SK-N-SH (cell line): Measurements from ENCODE around the gene NTN5. TPM values are rescaled to one million over a fixed set of nuclear protein-coding genes. Genes with fewer than 3 reads are reported as not detected.

ENCODE experiments used
- CTCF ChIA-PET: fragments of 300-600, 350-600 bp; formaldehyde crosslinking; extraction: SDS; loops from one replicate; lab custom pipeline; 2021; lab: Yijun Ruan, JAX
- POLR2A ChIA-PET: fragments of 350-600 bp; sonication (Branson Sonifier 250); formaldehyde crosslinking; extraction: SDS; loops from one replicate; lab custom pipeline; 2020; ENCODE audit warnings: antibody characterized with exemption, inconsistent platforms; lab: Yijun Ruan, JAX
- DNase-seq: peaks from one replicate; pipeline ENCODE4 v3.0.0; 2012
- H2AFZ ChIP-seq: fragments of 200-600 bp; sonication (generic); 2 replicates; pipeline ENCODE4 v1.8.1; 2016; ENCODE audit warnings: antibody characterized with exemption, mild to moderate bottlenecking, low read depth
- H3F3A ChIP-seq: fragments of 200-600 bp; sonication (generic); replicated peaks from 2 replicates; pipeline ENCODE3; 2016; ENCODE audit warnings: antibody characterized with exemption, mild to moderate bottlenecking; ENCODE audit not compliant: insufficient read depth
- H3K27ac ChIP-seq, 2 experiments: fragments of 200-500 bp in 1 of 2; fragments of 200-600 bp in 1 of 2; sonication (Bioruptor generic) in 1 of 2; sonication (generic), shearing (Covaris generic) in 1 of 2; 2 replicates each; pipeline versions ENCODE4 v1.5.1 to v1.6.1; 2014 to 2016; ENCODE audit warnings: low read depth in 2 of 2, inconsistent platforms in 1 of 2, low read length in 1 of 2, mild to moderate bottlenecking in 1 of 2, mixed read lengths in 1 of 2
- H3K27me3 ChIP-seq: fragments of 200-600 bp; sonication (generic), shearing (Covaris generic); 2 replicates; pipeline ENCODE4 v1.6.1; 2016; ENCODE audit warnings: mixed run types; ENCODE audit not compliant: insufficient read depth
- H3K36me3 ChIP-seq, 2 experiments: fragments of 200-500 bp in 1 of 2; fragments of 200-600 bp in 1 of 2; sonication (Bioruptor generic) in 1 of 2; sonication (generic) in 1 of 2; replicated peaks in 1 of 2; 2 replicates each; pipeline versions ENCODE3 to v1.5.1; 2014 to 2016; ENCODE audit warnings: low read length in 1 of 2, mild to moderate bottlenecking in 1 of 2; ENCODE audit not compliant: insufficient read depth in 2 of 2, control insufficient read depth in 1 of 2
- H3K4me1 ChIP-seq, 2 experiments: fragments of 200-500 bp in 1 of 2; fragments of 200-600 bp in 1 of 2; sonication (Bioruptor generic) in 1 of 2; sonication (generic), shearing (Covaris generic) in 1 of 2; 2 replicates each; pipeline versions ENCODE4 v1.5.1 to v1.6.1; 2014 to 2016; ENCODE audit warnings: low read depth in 1 of 2, low read length in 1 of 2, mixed run types in 1 of 2; ENCODE audit not compliant: insufficient read depth in 2 of 2, control insufficient read depth in 1 of 2
- H3K4me2 ChIP-seq: fragments of 200-600 bp; sonication (generic), shearing (Covaris generic); 2 replicates; pipeline ENCODE4 v1.6.1; 2017; ENCODE audit warnings: mixed run types
- H3K4me3 ChIP-seq, 2 experiments: fragments of 200-500 bp in 1 of 2; fragments of 200-600 bp in 1 of 2; sonication (Bioruptor generic) in 1 of 2; sonication (generic), shearing (Covaris generic) in 1 of 2; 2 replicates each; pipeline versions ENCODE4 v1.5.1 to v1.8.1; 2014 to 2016; ENCODE audit warnings: low read depth in 2 of 2, inconsistent platforms in 1 of 2, low read length in 1 of 2, mild to moderate bottlenecking in 1 of 2, mixed read lengths in 1 of 2, moderate library complexity in 1 of 2
- H3K79me2 ChIP-seq: fragments of 200-600 bp; sonication (generic); 2 replicates; pipeline ENCODE4 v1.8.1; 2017; ENCODE audit warnings: mild to moderate bottlenecking; ENCODE audit not compliant: insufficient read depth
- H3K9ac ChIP-seq: fragments of 200-600 bp; sonication (generic); 2 replicates; pipeline ENCODE4 v1.6.1; 2017; ENCODE audit warnings: mixed run types
- H3K9me2 ChIP-seq: fragments of 200-600 bp; sonication (generic); 2 replicates; pipeline ENCODE4 v1.6.1; 2017; ENCODE audit warnings: mixed run types
- H3K9me3 ChIP-seq: fragments of 200-600 bp; sonication (generic); 2 replicates; pipeline ENCODE4 v1.6.1; 2017; ENCODE audit warnings: mixed run types, mild to moderate bottlenecking, moderate library complexity
- H4K20me1 ChIP-seq: fragments of 200-600 bp; sonication (generic); 2 replicates; pipeline ENCODE4 v1.6.1; 2017; ENCODE audit warnings: mild to moderate bottlenecking, mixed run types; ENCODE audit not compliant: insufficient read depth
- CHD2 ChIP-seq: fragments of 150-350 bp; IDR thresholded peaks from 2 replicates; pipeline ENCODE4 v1.6.1; 2018; ENCODE audit warnings: low read length; ENCODE audit not compliant: partially characterized antibody
- ELF1 ChIP-seq: IDR thresholded peaks from 2 replicates; pipeline ENCODE4 v1.4.0; 2012
- EP300 ChIP-seq, 2 experiments: IDR thresholded peaks; 2 replicates each; pipeline versions ENCODE4 v1.4.0 to v1.6.1; 2012; ENCODE audit warnings: borderline replicate concordance in 1 of 2, low read depth in 1 of 2, low read length in 1 of 2
- FOXJ3 ChIP-seq: sonication (generic); formaldehyde crosslinking; IDR thresholded peaks from 2 replicates; pipeline ENCODE4 v1.5.1; 2020; ENCODE audit warnings: mild to moderate bottlenecking, missing genetic modification reagents
- JUND ChIP-seq: IDR thresholded peaks from 2 replicates; pipeline ENCODE4 v1.4.0; 2012
- PBX3 ChIP-seq: IDR thresholded peaks from 2 replicates; pipeline ENCODE4; 2012
- RAD21 ChIP-seq: IDR thresholded peaks from 2 replicates; pipeline ENCODE4 v1.6.1; 2012; ENCODE audit warnings: mild to moderate bottlenecking, low read length
- RCOR1 ChIP-seq: fragments of 150-350 bp; IDR thresholded peaks from 2 replicates; pipeline ENCODE4 v1.6.1; 2017; ENCODE audit warnings: antibody characterized with exemption, low read length
- SIN3A ChIP-seq: IDR thresholded peaks from 2 replicates; pipeline ENCODE4 v1.6.1; 2012; ENCODE audit warnings: low read depth, mild to moderate bottlenecking, low read length, moderate library complexity, borderline replicate concordance
- TEAD4 ChIP-seq: IDR thresholded peaks from 2 replicates; pipeline ENCODE4 v1.4.0; 2012; ENCODE audit warnings: mild to moderate bottlenecking, borderline replicate concordance; ENCODE audit not compliant: insufficient read depth
- WGBS: methylation state at CpG from one replicate; pipeline ENCODE4 v1.1.6; 2017; ENCODE audit warnings: low lambda C conversion rate; 5-methylcytosine and 5-hydroxymethylcytosine counted together
- polyA plus RNA-seq, 3 experiments: library from polyadenylated mRNA; depleted of rRNA; stranded (reverse); fragments of >200 nt; gene quantifications; 2 replicates each; pipeline ENCODE4 v1.2.3, GENCODE V29; 2012
- TF ChIP-seq, protein P1 (sequence below): IDR thresholded peaks from 2 replicates; pipeline ENCODE4 v1.4.0; 2012; ENCODE audit warnings: low read depth
- TF ChIP-seq, protein P2 (sequence below): fragments of 150-350 bp; IDR thresholded peaks from 2 replicates; pipeline ENCODE4 v1.6.1; 2016; ENCODE audit warnings: mild to moderate bottlenecking, low read depth, low read length
- TF ChIP-seq, protein P3 (sequence below): IDR thresholded peaks from 2 replicates; pipeline ENCODE4 v1.6.1; 2012; ENCODE audit warnings: mild to moderate bottlenecking, low read depth, low read length, moderate library complexity
- TF ChIP-seq, protein P4 (sequence below): fragments of 150-350 bp; IDR thresholded peaks from 2 replicates; pipeline ENCODE4 v1.6.1; 2017; ENCODE audit warnings: antibody characterized with exemption, low read length, low read depth, borderline replicate concordance

NTN5 gene
- polyA plus RNA-seq, 1 of the 3 experiments (the other 2 are of a cell fraction): 0.74 TPM

DNA sequence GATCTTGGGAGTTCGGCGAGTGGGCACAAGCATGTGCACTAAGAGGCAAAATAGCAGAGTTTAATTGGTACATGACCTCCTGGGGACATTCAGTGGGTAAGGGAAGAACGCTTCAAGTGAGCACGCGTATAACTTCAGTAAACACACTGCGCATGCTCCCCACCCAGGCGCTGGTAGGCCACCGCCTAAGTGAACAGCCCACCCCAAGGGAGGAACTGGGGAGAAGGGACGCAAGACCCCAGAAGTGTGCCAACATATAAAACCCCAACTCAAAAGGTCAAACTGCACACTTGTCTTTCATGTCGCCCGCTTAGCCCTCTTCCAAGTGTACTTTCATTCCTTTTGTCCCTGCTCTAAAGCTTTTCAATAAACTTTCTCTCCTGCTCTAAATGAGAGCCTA is 10.5 kb upstream of the NTN5 start:
- Histone ChIP-seq H4K20me1 (no peaks in the 10 kb centered on the region), H3K9me2 (no peaks in the 10 kb centered on the region), H3K9me3 (no peaks in the 10 kb centered on the region), H3K9ac (no peak overlapping the region), H3K4me2 (no peak overlapping the region)
- WGBS: 92% methylated on average over 10 of the region's 11 CpGs
- TF ChIP-seq CHD2 (no peak), TEAD4 (no peak), SIN3A (no peak), RAD21 (no peak), ELF1 (no peak), PBX3 (no peak), RCOR1 (no peak), EP300 (IDR thresholded peaks at IDR 0.05; ENCODE audit: borderline replicate concordance in 1 of 2, low read depth in 1 of 2, low read length in 1 of 2) (no peak), FOXJ3 (CRISPR knock-in tag) (no peak), JUND (no peak)
- TF ChIP-seq, protein P1, sequence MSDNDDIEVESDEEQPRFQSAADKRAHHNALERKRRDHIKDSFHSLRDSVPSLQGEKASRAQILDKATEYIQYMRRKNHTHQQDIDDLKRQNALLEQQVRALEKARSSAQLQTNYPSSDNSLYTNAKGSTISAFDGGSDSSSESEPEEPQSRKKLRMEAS: no peak
- TF ChIP-seq, protein P2, sequence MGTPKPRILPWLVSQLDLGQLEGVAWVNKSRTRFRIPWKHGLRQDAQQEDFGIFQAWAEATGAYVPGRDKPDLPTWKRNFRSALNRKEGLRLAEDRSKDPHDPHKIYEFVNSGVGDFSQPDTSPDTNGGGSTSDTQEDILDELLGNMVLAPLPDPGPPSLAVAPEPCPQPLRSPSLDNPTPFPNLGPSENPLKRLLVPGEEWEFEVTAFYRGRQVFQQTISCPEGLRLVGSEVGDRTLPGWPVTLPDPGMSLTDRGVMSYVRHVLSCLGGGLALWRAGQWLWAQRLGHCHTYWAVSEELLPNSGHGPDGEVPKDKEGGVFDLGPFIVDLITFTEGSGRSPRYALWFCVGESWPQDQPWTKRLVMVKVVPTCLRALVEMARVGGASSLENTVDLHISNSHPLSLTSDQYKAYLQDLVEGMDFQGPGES: no peak
- TF ChIP-seq, protein P3, sequence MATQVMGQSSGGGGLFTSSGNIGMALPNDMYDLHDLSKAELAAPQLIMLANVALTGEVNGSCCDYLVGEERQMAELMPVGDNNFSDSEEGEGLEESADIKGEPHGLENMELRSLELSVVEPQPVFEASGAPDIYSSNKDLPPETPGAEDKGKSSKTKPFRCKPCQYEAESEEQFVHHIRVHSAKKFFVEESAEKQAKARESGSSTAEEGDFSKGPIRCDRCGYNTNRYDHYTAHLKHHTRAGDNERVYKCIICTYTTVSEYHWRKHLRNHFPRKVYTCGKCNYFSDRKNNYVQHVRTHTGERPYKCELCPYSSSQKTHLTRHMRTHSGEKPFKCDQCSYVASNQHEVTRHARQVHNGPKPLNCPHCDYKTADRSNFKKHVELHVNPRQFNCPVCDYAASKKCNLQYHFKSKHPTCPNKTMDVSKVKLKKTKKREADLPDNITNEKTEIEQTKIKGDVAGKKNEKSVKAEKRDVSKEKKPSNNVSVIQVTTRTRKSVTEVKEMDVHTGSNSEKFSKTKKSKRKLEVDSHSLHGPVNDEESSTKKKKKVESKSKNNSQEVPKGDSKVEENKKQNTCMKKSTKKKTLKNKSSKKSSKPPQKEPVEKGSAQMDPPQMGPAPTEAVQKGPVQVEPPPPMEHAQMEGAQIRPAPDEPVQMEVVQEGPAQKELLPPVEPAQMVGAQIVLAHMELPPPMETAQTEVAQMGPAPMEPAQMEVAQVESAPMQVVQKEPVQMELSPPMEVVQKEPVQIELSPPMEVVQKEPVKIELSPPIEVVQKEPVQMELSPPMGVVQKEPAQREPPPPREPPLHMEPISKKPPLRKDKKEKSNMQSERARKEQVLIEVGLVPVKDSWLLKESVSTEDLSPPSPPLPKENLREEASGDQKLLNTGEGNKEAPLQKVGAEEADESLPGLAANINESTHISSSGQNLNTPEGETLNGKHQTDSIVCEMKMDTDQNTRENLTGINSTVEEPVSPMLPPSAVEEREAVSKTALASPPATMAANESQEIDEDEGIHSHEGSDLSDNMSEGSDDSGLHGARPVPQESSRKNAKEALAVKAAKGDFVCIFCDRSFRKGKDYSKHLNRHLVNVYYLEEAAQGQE: no peak
- TF ChIP-seq, protein P4, sequence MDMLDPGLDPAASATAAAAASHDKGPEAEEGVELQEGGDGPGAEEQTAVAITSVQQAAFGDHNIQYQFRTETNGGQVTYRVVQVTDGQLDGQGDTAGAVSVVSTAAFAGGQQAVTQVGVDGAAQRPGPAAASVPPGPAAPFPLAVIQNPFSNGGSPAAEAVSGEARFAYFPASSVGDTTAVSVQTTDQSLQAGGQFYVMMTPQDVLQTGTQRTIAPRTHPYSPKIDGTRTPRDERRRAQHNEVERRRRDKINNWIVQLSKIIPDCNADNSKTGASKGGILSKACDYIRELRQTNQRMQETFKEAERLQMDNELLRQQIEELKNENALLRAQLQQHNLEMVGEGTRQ: no peak
- TF ChIP-seq, all 33 proteins: peak for 0
- DNase-seq: no peak
- no peak overlapping the region for H3K27ac ChIP-seq
- CTCF ChIA-PET: interaction anchor here (2.2 kb wide), 1 partner anchor 8 kb away, joined by 6 read pairs; no protein-coding TSS in a partner anchor
- no peaks in the 10 kb centered on the region for H3K27me3 ChIP-seq
- POLR2A ChIA-PET: no interaction called here
- no peaks in the 10 kb centered on the region for H3K4me1 ChIP-seq
- no peaks in the 10 kb centered on the region for H3K79me2 ChIP-seq
- no peaks in the 10 kb centered on the region for H3F3A ChIP-seq
- no peaks in the 10 kb centered on the region for H3K36me3 ChIP-seq
- H3K4me3 ChIP-seq: no peak overlapping the region
- H2AFZ ChIP-seq: no peak overlapping the region
